ENCODE measurements around the gene TMC6.
A peak's percentile ranks its signal among the peaks of the same experiment; 100 is the strongest.
"Not testable (repeated sequence)": the region's sequence is repeated elsewhere in the genome, so short reads cannot be mapped to it uniquely, and the experiment has no call there.

The TMC6 gene, protein sequence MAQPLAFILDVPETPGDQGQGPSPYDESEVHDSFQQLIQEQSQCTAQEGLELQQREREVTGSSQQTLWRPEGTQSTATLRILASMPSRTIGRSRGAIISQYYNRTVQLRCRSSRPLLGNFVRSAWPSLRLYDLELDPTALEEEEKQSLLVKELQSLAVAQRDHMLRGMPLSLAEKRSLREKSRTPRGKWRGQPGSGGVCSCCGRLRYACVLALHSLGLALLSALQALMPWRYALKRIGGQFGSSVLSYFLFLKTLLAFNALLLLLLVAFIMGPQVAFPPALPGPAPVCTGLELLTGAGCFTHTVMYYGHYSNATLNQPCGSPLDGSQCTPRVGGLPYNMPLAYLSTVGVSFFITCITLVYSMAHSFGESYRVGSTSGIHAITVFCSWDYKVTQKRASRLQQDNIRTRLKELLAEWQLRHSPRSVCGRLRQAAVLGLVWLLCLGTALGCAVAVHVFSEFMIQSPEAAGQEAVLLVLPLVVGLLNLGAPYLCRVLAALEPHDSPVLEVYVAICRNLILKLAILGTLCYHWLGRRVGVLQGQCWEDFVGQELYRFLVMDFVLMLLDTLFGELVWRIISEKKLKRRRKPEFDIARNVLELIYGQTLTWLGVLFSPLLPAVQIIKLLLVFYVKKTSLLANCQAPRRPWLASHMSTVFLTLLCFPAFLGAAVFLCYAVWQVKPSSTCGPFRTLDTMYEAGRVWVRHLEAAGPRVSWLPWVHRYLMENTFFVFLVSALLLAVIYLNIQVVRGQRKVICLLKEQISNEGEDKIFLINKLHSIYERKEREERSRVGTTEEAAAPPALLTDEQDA

DNA sequence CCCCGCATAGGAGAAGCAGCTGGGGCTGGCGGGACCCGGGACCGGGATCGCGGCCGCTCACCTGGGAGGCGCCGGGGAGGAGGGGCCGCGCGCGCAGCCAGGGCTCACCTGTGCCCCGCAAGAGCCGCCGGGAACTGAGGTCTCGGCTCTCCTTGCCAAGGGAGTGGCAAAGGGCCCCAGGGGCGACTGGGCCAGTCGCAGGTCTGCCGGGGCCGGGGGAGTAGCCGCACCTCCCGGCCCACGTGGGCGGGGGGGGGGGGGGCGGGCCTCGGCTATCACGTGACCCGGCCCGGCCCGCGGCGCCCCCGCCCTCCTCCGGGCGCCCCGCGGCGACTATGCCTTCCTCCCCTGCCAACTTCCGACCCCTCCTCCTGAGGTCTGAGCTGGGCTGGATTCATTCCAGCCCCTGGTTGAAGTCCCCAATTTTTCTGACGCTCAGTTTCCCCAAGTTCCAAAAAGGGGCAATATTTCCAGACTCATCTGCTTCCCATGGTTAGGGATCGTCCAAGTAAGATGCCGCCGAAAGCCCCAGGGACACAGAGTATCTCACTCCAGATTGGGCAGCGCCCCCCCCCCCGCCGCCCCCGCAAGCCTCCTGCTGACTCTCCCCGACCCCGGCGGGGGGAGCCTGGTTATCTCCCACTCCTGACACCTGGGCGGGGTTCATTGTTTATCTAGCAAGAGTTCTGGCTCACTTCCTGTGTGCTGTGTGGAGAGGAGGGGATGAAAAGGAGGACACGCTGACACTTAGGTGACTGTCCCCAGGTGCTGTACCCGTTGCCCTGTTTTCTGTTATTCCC, at the start of gene TMC6:
Gene TMC6 (minus strand): TSS at position 205 of the 800 bp plus-strand sequence. CDS start 1,923 bp downstream, outside the sequence.
- H3K9ac ChIP-seq (ENCODE audit: low read depth, low read length): peak within 1 kb of the TSS; percentile 76
- H3K4me1 ChIP-seq (ENCODE audit: insufficient read depth, low read length): peaks cover 5% of the 10 kb centered on the region; the same call in 1 of the 2 replicates
- H3K4me3 ChIP-seq (ENCODE audit: low read length): peak within 1 kb of the TSS; percentile 79
- H3K27me3 ChIP-seq (ENCODE audit: insufficient read depth, low read length): peaks cover 41% of the 10 kb centered on the region
- H3K36me3 ChIP-seq (ENCODE audit: insufficient read depth, low read depth, low read length): peaks cover under 1% of the 10 kb centered on the region
- H3K9me3 ChIP-seq (ENCODE audit: insufficient read depth, low read depth, low read length): no peaks in the 10 kb centered on the region
- no peak within 1 kb of the TSS for H3K27ac ChIP-seq (ENCODE audit: low read length)

DNA sequence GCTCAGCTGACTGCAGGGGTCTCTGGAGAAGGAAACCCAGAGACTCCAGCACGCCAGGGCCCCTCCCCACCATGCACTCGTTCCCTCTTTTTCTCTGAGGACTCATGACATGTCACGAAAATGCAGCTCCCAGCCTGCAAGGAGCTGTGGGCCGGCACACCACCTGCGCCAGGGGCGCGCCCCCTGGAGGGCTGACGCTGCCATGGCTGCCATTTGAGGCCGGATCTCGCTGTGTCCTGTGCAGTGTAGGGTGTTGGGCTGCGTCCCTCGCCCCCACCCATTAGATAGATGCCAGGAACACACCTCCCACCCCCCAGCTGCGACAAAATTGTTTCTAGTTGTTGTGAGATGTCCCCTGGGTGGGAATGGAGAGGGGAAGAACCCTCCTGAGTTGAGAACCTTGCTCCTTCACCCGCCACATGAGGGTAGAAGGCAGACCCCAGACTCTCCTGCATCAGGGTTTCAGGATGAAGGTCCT, 48.0 kb upstream of the TMC6 start:
- Histone ChIP-seq H3K27me3 (ENCODE audit: insufficient read depth, low read length) (no peaks in the 10 kb centered on the region), H3K9me3 (ENCODE audit: insufficient read depth, low read depth, low read length) (no peaks in the 10 kb centered on the region), H3K36me3 (ENCODE audit: insufficient read depth, low read depth, low read length) (peaks cover 81% of the 10 kb centered on the region), H3K27ac (ENCODE audit: low read length) (no peak overlapping the region), H3K9ac (ENCODE audit: low read depth, low read length) (peak overlapping the region; percentile 41; the same call in 1 of the 2 replicates), H3K4me3 (ENCODE audit: low read length) (no peak overlapping the region), H3K4me1 (ENCODE audit: insufficient read depth, low read length) (peaks cover 15% of the 10 kb centered on the region)

DNA sequence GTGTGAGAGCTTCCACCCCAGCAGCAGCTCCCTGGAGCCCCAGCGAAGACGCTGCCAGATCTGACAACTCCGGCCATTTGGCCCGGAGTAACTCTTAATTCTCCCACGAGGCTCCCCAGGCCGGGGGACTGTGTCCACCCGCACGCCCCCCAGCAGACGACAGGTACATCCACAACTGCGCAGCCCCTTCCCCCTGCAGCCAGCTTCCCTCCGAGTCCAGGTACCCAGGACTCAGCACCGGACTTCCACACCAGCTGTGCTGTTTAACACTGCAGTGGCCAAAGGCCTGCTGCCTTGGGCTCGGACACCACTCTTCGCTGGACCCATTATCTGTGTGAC, 47.1 kb upstream of the TMC6 start:
- no peak overlapping the region for H3K9ac ChIP-seq (ENCODE audit: low read depth, low read length)
- H3K36me3 ChIP-seq (ENCODE audit: insufficient read depth, low read depth, low read length): peaks cover 71% of the 10 kb centered on the region
- H3K9me3 ChIP-seq (ENCODE audit: insufficient read depth, low read depth, low read length): no peaks in the 10 kb centered on the region
- no peak overlapping the region for H3K27ac ChIP-seq (ENCODE audit: low read length)
- H3K4me3 ChIP-seq (ENCODE audit: low read length): no peak overlapping the region
- peaks cover 15% of the 10 kb centered on the region for H3K4me1 ChIP-seq (ENCODE audit: insufficient read depth, low read length)
- no peaks in the 10 kb centered on the region for H3K27me3 ChIP-seq (ENCODE audit: insufficient read depth, low read length)

DNA sequence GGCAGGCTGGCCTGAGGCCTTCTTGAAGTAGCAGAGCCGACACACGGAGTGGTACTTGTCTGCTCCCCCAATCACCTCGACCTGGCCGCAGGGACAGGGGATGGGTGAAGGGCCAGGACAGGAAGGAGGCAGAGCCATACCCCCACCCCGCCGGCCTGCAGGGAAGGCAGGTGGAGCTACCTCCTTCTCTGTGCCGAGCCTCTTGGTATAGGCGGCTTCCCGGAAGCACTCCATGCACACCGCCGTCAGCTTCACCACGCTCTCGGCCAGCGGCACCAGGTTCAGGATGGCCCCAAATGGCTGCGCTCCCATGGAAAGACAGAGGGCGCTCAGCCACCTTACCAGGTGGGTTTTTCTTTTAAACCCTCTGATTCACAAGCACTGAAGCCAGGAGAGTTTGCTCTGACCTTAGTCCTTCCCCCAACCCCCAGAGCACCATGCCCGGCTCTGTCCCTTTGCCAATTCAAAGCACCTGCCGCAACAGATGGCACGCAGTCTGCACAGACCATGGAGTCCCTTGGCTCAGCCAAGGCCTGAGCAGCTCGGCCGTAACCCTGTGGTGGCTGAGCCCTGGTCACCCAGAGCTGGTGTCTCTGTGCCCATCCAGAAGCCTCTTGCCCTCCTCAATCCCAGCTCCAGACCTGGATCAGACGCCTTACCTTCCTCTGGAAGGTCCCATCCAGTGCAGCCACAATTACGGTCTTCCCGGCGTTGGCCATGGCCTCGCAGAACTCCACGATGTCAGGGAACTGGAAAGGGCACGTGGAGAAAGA, 46.5 kb upstream of the TMC6 start:
- H3K4me3 ChIP-seq (ENCODE audit: low read length): no peak overlapping the region
- H3K36me3 ChIP-seq (ENCODE audit: insufficient read depth, low read depth, low read length): peaks cover 65% of the 10 kb centered on the region
- H3K9ac ChIP-seq (ENCODE audit: low read depth, low read length): no peak overlapping the region
- H3K9me3 ChIP-seq (ENCODE audit: insufficient read depth, low read depth, low read length): no peaks in the 10 kb centered on the region
- H3K4me1 ChIP-seq (ENCODE audit: insufficient read depth, low read length): peaks cover 15% of the 10 kb centered on the region
- no peaks in the 10 kb centered on the region for H3K27me3 ChIP-seq (ENCODE audit: insufficient read depth, low read length)
- H3K27ac ChIP-seq (ENCODE audit: low read length): no peak overlapping the region

DNA sequence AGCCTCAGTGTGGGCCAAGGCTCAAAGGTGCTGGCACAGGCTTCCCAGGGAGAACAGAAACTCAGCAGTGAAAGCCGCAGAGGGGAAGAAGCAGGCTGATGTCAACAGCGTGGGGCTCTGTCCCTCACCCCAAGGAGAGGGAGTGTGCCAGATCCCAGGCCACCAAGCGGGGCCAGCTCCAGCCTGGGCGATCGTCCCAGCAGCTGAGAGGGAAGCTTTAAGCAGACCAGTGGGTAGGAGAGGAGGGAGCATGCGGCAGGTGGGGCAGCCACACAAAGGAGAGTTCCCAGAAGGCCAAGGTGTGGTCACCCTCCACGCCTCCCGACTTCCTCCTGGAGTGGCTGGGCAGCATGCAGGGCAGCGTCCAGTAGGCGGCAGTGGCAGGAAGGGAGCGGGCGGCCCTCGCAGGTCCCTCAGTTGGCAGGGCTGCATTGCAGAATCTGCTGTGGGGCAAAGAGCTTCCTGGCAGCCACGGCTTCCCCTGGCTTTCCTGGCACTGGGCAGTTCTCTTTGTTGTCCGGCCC, 45.9 kb upstream of the TMC6 start:
- H3K4me1 ChIP-seq (ENCODE audit: insufficient read depth, low read length): peaks cover 15% of the 10 kb centered on the region
- no peaks in the 10 kb centered on the region for H3K9me3 ChIP-seq (ENCODE audit: insufficient read depth, low read depth, low read length)
- peaks cover 59% of the 10 kb centered on the region for H3K36me3 ChIP-seq (ENCODE audit: insufficient read depth, low read depth, low read length)
- H3K9ac ChIP-seq (ENCODE audit: low read depth, low read length): no peak overlapping the region
- H3K4me3 ChIP-seq (ENCODE audit: low read length): no peak overlapping the region
- H3K27ac ChIP-seq (ENCODE audit: low read length): no peak overlapping the region
- H3K27me3 ChIP-seq (ENCODE audit: insufficient read depth, low read length): no peaks in the 10 kb centered on the region

DNA sequence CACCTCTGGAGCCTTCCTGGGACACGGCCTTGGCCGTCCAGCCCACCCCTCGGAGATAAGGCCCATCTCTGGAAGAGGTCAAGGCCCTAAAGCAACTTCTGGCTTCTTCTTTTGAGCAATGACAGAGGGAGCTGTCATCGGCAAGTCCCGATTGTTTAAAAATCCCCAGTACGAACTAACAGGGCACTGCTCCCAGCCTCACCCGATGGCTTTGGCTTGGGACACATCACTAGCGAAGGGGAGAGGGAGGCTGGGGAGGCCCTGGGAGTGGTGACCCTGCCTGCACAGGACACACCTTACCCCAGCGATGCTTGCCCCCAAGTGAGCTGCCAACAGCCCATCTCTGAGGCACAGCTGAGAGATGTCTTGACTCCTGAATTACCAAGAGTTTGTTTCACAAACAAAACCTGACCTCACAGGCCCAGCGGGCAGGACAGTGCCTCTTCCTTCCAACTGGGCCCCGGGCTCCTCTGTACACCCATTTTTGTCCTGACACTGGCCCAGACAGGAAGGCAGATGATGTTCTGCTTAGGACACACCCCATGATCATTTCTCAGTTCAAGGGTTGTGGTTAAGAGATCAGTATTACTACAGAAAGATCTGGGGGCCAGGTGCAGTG, 44.7 kb upstream of the TMC6 start:
- no peaks in the 10 kb centered on the region for H3K27me3 ChIP-seq (ENCODE audit: insufficient read depth, low read length)
- no peak overlapping the region for H3K27ac ChIP-seq (ENCODE audit: low read length)
- peaks cover 47% of the 10 kb centered on the region for H3K36me3 ChIP-seq (ENCODE audit: insufficient read depth, low read depth, low read length)
- H3K9me3 ChIP-seq (ENCODE audit: insufficient read depth, low read depth, low read length): no peaks in the 10 kb centered on the region
- no peak overlapping the region for H3K9ac ChIP-seq (ENCODE audit: low read depth, low read length)
- peaks cover 15% of the 10 kb centered on the region for H3K4me1 ChIP-seq (ENCODE audit: insufficient read depth, low read length)
- no peak overlapping the region for H3K4me3 ChIP-seq (ENCODE audit: low read length)

DNA sequence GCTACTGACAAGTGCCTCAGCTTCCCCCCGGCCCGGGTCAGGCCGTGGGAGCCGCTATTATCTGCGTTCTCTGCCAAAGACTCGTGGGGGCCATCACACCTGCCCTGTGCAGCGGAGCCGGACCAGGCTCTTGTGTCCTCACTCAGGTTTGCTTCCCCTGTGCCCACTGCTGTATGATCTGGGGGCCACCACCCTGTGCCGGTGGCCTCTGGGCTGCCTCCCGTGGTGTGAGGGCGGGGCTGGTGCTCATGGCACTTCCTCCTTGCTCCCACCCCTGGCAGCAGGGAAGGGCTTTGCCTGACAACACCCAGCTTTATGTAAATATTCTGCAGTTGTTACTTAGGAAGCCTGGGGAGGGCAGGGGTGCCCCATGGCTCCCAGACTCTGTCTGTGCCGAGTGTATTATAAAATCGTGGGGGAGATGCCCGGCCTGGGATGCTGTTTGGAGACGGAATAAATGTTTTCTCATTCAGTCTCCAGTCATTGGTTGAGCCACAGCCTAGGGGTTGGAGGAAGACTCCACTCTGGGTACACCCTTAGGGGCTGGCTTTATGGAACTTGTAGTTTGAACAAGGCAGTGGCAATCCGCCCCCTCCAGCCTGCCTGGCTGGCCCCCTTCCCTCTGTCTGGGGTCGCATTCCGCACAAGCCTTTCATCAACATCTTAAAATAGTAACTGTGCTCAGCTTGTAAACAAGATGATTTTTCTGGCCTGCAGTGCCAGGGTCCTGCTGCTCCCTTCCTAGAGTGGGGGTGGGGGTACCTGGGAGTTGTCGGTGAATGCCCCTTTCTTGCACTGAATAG, 43.9 kb upstream of the TMC6 start:
- Histone ChIP-seq H3K4me3 (ENCODE audit: low read length) (no peak overlapping the region), H3K27ac (ENCODE audit: low read length) (no peak overlapping the region), H3K36me3 (ENCODE audit: insufficient read depth, low read depth, low read length) (peaks cover 43% of the 10 kb centered on the region)

DNA sequence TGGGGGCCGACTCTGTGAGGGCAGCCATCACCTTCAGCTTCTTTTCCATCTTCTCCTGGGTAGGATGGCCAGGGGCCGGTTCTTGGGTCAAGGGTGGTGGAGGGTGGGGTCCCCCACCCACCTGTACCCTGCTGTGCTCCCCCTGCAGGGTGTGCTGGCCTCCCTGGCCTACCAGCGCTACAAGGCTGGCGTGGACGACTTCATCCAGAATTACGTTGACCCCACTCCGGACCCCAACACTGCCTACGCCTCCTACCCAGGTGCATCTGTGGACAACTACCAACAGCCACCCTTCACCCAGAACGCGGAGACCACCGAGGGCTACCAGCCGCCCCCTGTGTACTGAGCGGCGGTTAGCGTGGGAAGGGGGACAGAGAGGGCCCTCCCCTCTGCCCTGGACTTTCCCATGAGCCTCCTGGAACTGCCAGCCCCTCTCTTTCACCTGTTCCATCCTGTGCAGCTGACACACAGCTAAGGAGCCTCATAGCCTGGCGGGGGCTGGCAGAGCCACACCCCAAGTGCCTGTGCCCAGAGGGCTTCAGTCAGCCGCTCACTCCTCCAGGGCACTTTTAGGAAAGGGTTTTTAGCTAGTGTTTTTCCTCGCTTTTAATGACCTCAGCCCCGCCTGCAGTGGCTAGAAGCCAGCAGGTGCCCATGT, 43.2 kb upstream of the TMC6 start:
- H3K4me3 ChIP-seq (ENCODE audit: low read length); H3K27ac ChIP-seq (ENCODE audit: low read length); H3K9me3 ChIP-seq (ENCODE audit: insufficient read depth, low read depth, low read length); H3K9ac ChIP-seq (ENCODE audit: low read depth, low read length); H3K27me3 ChIP-seq (ENCODE audit: insufficient read depth, low read length): not testable (repeated sequence)
- H3K4me1 ChIP-seq (ENCODE audit: insufficient read depth, low read length): peaks cover 12% of the 10 kb centered on the region
- H3K36me3 ChIP-seq (ENCODE audit: insufficient read depth, low read depth, low read length): peaks cover 36% of the 10 kb centered on the region

More for the DNA sequence above, 43.9 kb upstream of the TMC6 start:
- Histone ChIP-seq H3K9ac (ENCODE audit: low read depth, low read length) (peak overlapping the region; percentile 20; the same call in 1 of the 2 replicates), H3K27me3 (ENCODE audit: insufficient read depth, low read length) (no peaks in the 10 kb centered on the region), H3K4me1 (ENCODE audit: insufficient read depth, low read length) (peaks cover 15% of the 10 kb centered on the region), H3K9me3 (ENCODE audit: insufficient read depth, low read depth, low read length) (no peaks in the 10 kb centered on the region)

DNA sequence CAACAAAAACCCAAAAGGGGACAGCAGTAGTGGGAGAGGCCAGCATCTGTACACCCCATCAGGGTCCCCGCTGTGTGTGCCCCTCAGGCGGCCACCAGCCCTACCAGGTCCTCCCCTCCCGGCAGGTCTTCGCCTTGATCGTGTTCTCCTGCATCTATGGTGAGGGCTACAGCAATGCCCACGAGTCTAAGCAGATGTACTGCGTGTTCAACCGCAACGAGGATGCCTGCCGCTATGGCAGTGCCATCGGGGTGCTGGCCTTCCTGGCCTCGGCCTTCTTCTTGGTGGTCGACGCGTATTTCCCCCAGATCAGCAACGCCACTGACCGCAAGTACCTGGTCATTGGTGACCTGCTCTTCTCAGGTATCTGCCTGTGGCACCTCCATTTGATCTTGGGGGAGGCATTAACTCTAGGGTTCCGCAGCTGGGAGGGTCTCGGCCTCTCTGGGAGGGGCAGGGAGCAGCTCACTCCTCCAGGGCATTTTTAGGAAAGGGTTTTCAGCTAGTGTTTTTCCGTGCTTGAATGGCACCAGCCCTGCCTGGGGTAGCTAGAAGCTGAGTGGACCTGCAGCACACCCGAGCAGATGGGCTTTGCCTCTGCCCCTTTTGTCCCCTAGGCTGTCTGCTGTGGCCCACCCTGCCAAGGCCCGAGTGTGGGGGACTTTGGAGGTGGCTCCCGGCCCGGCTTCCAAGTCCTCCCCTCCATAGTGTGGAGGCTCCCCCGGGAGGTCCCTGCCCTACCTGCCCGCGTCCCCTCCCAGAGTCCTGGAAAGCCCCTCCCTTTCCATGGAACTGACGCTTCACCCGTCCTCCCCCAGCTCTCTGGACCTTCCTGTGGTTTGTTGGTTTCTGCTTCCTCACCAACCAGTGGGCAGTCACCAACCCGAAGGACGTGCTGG, 42.4 kb upstream of the TMC6 start:
- no peaks in the 10 kb centered on the region for H3K9me3 ChIP-seq (ENCODE audit: insufficient read depth, low read depth, low read length)
- H3K27me3 ChIP-seq (ENCODE audit: insufficient read depth, low read length): no peaks in the 10 kb centered on the region
- peaks cover 30% of the 10 kb centered on the region for H3K36me3 ChIP-seq (ENCODE audit: insufficient read depth, low read depth, low read length)
- no peak overlapping the region for H3K4me3 ChIP-seq (ENCODE audit: low read length)
- H3K27ac ChIP-seq (ENCODE audit: low read length): no peak overlapping the region
- no peak overlapping the region for H3K9ac ChIP-seq (ENCODE audit: low read depth, low read length)
- H3K4me1 ChIP-seq (ENCODE audit: insufficient read depth, low read length): peaks cover 11% of the 10 kb centered on the region

Data from iPS-20b (cell line).